ENCODE data around the gene NAA40. TPM values are rescaled to one million over a fixed set of nuclear protein-coding genes. Genes with fewer than 3 reads are reported as not detected.

The NAA40 gene
- total and polyA plus RNA-seq, 2 of the 13 experiments (the other 11 are each of a cell fraction or from before 2014, with no cell fraction given): 11.1 to 17.9 TPM

DNA sequence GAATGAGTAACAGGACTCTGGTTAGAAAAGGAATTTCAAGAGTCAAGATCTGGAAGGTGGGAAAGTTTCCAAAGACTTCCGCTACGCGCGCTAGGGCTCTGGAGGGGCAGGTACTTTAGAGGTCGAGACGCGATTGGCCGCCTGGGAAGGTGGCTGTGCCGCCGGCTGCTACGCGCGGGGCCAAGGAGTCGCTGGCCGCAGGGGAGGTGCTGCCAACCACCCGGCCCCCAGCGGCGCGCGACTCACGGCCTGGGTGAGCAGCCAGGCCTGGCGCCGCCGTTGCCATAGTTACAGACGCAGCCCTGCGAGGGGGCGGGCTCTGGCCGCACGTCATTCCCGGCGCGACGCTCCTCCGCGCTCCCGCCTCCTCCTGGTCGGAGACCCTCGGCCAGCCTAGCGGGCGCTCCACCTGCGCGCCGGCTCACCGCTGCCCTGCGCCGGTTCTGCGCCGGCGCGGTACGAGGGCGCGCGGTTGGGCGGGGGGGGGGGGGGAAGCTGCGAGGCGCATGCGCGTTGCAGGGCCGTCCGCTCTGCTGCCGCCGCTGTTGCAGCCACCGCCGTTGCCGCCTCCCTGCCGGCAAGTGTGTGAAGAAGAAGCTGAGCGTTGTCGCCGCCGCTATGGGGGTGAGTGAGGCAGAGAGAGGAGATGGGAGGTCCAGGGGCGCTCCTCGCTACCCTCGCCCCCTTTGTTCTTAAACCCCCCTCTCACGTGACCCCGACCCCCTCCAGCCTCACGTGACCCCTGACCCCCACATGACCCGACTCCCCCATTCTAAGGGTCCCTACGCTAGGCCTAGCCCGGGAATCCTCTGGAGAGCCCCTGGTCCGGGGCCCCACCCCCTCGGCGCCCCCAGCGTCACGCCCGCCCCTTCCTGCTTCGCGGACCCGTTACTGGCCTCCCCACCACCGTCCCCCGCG lies at the start of gene NAA40 (continued):
- TF ChIP-seq ZNF800 (CRISPR knock-in tag; IDR thresholded peaks at IDR 0.05): 0 out of 2 replicates have a peak, but pooled peaks have one; percentile 40
- 0 out of 2 replicates have a peak, but pooled peaks have one; percentile 31 for TF ChIP-seq ERF (CRISPR knock-in tag; IDR thresholded peaks at IDR 0.05)
- TF ChIP-seq PHF21A (CRISPR knock-in tag; IDR thresholded peaks at IDR 0.05): peak; percentile 74
- TF ChIP-seq TBX2 (CRISPR knock-in tag; IDR thresholded peaks at IDR 0.05; ENCODE audit: borderline replicate concordance): peak; percentile 72
- TF ChIP-seq, protein P1, sequence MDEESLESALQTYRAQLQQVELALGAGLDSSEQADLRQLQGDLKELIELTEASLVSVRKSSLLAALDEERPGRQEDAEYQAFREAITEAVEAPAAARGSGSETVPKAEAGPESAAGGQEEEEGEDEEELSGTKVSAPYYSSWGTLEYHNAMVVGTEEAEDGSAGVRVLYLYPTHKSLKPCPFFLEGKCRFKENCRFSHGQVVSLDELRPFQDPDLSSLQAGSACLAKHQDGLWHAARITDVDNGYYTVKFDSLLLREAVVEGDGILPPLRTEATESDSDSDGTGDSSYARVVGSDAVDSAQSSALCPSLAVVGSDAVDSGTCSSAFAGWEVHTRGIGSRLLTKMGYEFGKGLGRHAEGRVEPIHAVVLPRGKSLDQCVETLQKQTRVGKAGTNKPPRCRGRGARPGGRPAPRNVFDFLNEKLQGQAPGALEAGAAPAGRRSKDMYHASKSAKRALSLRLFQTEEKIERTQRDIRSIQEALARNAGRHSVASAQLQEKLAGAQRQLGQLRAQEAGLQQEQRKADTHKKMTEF (CRISPR knock-in tag; IDR thresholded peaks at IDR 0.05): peak; percentile 77
- TF ChIP-seq, protein P2, sequence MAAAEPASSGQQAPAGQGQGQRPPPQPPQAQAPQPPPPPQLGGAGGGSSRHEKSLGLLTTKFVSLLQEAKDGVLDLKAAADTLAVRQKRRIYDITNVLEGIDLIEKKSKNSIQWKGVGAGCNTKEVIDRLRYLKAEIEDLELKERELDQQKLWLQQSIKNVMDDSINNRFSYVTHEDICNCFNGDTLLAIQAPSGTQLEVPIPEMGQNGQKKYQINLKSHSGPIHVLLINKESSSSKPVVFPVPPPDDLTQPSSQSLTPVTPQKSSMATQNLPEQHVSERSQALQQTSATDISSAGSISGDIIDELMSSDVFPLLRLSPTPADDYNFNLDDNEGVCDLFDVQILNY (CRISPR knock-in tag; conservative IDR thresholded peaks at IDR 0.05): 0 out of 2 replicates have a peak, but pooled peaks have one; percentile 48
- TF ChIP-seq, protein P3, sequence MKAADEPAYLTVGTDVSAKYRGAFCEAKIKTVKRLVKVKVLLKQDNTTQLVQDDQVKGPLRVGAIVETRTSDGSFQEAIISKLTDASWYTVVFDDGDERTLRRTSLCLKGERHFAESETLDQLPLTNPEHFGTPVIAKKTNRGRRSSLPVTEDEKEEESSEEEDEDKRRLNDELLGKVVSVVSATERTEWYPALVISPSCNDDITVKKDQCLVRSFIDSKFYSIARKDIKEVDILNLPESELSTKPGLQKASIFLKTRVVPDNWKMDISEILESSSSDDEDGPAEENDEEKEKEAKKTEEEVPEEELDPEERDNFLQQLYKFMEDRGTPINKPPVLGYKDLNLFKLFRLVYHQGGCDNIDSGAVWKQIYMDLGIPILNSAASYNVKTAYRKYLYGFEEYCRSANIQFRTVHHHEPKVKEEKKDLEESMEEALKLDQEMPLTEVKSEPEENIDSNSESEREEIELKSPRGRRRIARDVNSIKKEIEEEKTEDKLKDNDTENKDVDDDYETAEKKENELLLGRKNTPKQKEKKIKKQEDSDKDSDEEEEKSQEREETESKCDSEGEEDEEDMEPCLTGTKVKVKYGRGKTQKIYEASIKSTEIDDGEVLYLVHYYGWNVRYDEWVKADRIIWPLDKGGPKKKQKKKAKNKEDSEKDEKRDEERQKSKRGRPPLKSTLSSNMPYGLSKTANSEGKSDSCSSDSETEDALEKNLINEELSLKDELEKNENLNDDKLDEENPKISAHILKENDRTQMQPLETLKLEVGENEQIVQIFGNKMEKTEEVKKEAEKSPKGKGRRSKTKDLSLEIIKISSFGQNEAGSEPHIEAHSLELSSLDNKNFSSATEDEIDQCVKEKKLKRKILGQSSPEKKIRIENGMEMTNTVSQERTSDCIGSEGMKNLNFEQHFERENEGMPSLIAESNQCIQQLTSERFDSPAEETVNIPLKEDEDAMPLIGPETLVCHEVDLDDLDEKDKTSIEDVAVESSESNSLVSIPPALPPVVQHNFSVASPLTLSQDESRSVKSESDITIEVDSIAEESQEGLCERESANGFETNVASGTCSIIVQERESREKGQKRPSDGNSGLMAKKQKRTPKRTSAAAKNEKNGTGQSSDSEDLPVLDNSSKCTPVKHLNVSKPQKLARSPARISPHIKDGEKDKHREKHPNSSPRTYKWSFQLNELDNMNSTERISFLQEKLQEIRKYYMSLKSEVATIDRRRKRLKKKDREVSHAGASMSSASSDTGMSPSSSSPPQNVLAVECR (CRISPR knock-in tag; IDR thresholded peaks at IDR 0.05; ENCODE audit: borderline replicate concordance): peak; percentile 97
- no peak for TF ChIP-seq EED (CRISPR knock-in tag; IDR thresholded peaks at IDR 0.05)
- peak; percentile 71; the same call in 1 of the 2 replicates for TF ChIP-seq ZNF546 (CRISPR knock-in tag; conservative IDR thresholded peaks at IDR 0.05)
- TF ChIP-seq RARA (CRISPR knock-in tag; IDR thresholded peaks at IDR 0.05): 0 out of 2 replicates have a peak, but pooled peaks have one; percentile 20
- TF ChIP-seq ATF7 (IDR thresholded peaks at IDR 0.05): no peak
- TF ChIP-seq ATF7 (CRISPR knock-in tag; IDR thresholded peaks at IDR 0.05): no peak
- peak; percentile 34; the same call in 1 of the 2 replicates for TF ChIP-seq ZNF614 (CRISPR knock-in tag; IDR thresholded peaks at IDR 0.05; ENCODE audit: borderline replicate concordance)
- TF ChIP-seq TRIM24 (CRISPR knock-in tag; IDR thresholded peaks at IDR 0.05): no peak
- no peak for TF ChIP-seq PITX1 (CRISPR knock-in tag; IDR thresholded peaks at IDR 0.05)
